ENCODE results near the gene POLG2.

DNA sequence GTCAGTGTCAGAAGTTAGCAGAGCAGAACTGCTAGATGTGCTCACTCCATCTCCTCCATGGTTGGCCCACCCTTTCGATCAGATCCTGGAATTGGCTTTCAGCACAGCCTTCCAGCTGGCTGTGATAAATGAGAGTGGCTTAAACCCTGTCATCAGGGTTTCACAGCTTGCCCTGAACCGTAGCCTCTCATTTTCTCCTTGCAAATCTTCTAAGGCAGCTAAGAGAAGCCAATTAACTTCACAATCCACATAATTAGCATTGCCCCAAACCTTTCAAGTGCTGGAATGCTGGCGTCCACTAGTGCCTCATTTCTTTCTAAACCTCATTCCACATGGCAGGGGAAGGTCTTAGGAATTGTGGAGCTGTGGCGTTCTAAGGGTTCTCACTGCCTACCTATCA, 26.2 kb downstream of the POLG2 start:
- TF ChIP-seq, protein P1, sequence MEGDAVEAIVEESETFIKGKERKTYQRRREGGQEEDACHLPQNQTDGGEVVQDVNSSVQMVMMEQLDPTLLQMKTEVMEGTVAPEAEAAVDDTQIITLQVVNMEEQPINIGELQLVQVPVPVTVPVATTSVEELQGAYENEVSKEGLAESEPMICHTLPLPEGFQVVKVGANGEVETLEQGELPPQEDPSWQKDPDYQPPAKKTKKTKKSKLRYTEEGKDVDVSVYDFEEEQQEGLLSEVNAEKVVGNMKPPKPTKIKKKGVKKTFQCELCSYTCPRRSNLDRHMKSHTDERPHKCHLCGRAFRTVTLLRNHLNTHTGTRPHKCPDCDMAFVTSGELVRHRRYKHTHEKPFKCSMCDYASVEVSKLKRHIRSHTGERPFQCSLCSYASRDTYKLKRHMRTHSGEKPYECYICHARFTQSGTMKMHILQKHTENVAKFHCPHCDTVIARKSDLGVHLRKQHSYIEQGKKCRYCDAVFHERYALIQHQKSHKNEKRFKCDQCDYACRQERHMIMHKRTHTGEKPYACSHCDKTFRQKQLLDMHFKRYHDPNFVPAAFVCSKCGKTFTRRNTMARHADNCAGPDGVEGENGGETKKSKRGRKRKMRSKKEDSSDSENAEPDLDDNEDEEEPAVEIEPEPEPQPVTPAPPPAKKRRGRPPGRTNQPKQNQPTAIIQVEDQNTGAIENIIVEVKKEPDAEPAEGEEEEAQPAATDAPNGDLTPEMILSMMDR (IDR thresholded peaks at IDR 0.05), result no peak
- TF ChIP-seq ZFX (IDR thresholded peaks at IDR 0.05; ENCODE audit: borderline replicate concordance), result no peak
